ENCODE results near the gene MYO9A.

- TF ChIP-seq POLR2A (IDR thresholded peaks at IDR 0.05; ENCODE audit: low read length) (no peak), GATA1 (IDR thresholded peaks at IDR 0.05; ENCODE audit: low read depth, low read length) (no peak)
Measured at GRCh38 chr15:72112116-72112515, 5.8 kb downstream of the MYO9A start.
